Psoas muscle (tissue), 8 donors: ENCODE results near the gene PDZD2. TPM values are rescaled to one million over a fixed set of nuclear protein-coding genes. Genes with fewer than 3 reads are reported as not detected.

ENCODE experiments used
- ATAC-seq, 4 donors: fragments of 200-7000 bp; cut with Tn5 transposase; one replicate each; pipeline ENCODE4 v1.9.1; 2020; ENCODE audit warnings: moderate library complexity in 3 of 4, mild to moderate bottlenecking in 2 of 4
- DNase-seq, 2 donors: peaks; one replicate each; pipeline ENCODE4 v3.0.0-alpha.2; 2020
- H3K27ac ChIP-seq: fragments of 200-600 bp; one replicate; pipeline ENCODE4 v1.8.0; 2022
- H3K27me3 ChIP-seq, 3 donors: fragments of 200-600 bp in 1 of 3; one replicate each; pipeline versions ENCODE4 v1.6.1 to v1.8.0; 2013 to 2022; ENCODE audit warnings: low read length in 2 of 3, mild to moderate bottlenecking in 2 of 3, moderate library complexity in 1 of 3; ENCODE audit not compliant: insufficient read depth in 3 of 3
- H3K36me3 ChIP-seq, 2 donors: fragments of 200-600 bp in 1 of 2; one replicate each; pipeline versions ENCODE4 v1.6.1 to v1.8.0; 2013 to 2022; ENCODE audit warnings: low read depth in 1 of 2, mild to moderate bottlenecking in 1 of 2, moderate library complexity in 1 of 2; ENCODE audit not compliant: insufficient read depth in 1 of 2
- H3K4me1 ChIP-seq: fragments of 200-600 bp; one replicate; pipeline ENCODE4 v1.8.0; 2022
- H3K4me3 ChIP-seq: fragments of 200-600 bp; one replicate; pipeline ENCODE4 v1.8.0; 2022; ENCODE audit warnings: mild to moderate bottlenecking
- H3K9me3 ChIP-seq: fragments of 200-600 bp; one replicate; pipeline ENCODE4 v1.8.0; 2022
- CTCF ChIP-seq: fragments of 200-600 bp; IDR thresholded peaks from one replicate; pipeline ENCODE4 v1.8.0; 2022; ENCODE audit warnings: antibody characterized with exemption
- WGBS, 3 donors: extraction: QIAGEN DNeasy Blood & Tissue Kit; methylation state at CpG; one replicate each; pipeline versions ENCODE4 v1.1.6 to v1.1.7; 2013; 5-methylcytosine and 5-hydroxymethylcytosine counted together
- intact Hi-C, 2 donors: fragments of 100-400 bp; cut with DNase I; formaldehyde crosslinking; loops; one replicate each; pipeline versions ENCODE4 v1.11.0 to v1.14.2; 2022
- polyA plus RNA-seq, 3 donors: library from polyadenylated mRNA; stranded (reverse); fragments of 200-250 nt; gene quantifications; one replicate each; pipeline ENCODE4 v1.2.3, GENCODE V29; 2013
- total RNA-seq, 4 donors: library from RNA; stranded (reverse); fragmentation: NEBNext Ultra II Directional in 2 of 4; extraction: Animal tissue kit (Norgen Biotek cat#: 25700) in 2 of 4; gene quantifications; one replicate each; pipeline versions ENCODE4 v1.2.1 to v1.2.4, GENCODE V29; 2021 to 2023
- donor health status: healthy with polysubstance abuse.
- donor health status: DM: no; HTN: no; CAD: no; lungs with moderate emphysema.
- donor health status: Bipolar disorder and iron deficiency.
- donor health status: healthy.
- donor health status: DM: yes; HTN: yes; CAD: no.
- donor health status: DM: no; HTN: no; CAD: no.
- donor health status: DM: no; HTN: no; CAD: no.
- donor health status: DM: yes; HTN: yes; CAD: no.

PDZD2 gene
- total and polyA plus RNA-seq, 7 donors: 1.4 to 17.5 (median 4.5) TPM

- DNase-seq (no peak), ATAC-seq (no peak)
- 80 to 88% (median 85%) methylated on average over 2 of the region's 2 CpGs for WGBS, 3 donors
- intact Hi-C loops: no loop called here
- no peaks in the 10 kb centered on the region for H3K27me3 ChIP-seq
- TF ChIP-seq CTCF: no peak
- H3K4me3 ChIP-seq: no peak overlapping the region
- H3K9me3 ChIP-seq: no peaks in the 10 kb centered on the region
- no peaks in the 10 kb centered on the region for H3K4me1 ChIP-seq
- H3K27ac ChIP-seq: no peak overlapping the region
- no peaks in the 10 kb centered on the region for H3K36me3 ChIP-seq
Measured at GRCh38 chr5:31895199-31895820, 256.4 kb downstream of the PDZD2 start.

GRCh38 chr5:31898036-31898632 is 259.2 kb downstream of the PDZD2 start:
- WGBS, 3 donors: 34 to 60% (median 41%) methylated on average over 6 of the region's 6 CpGs
- intact Hi-C loops: no loop called here
- Histone ChIP-seq H3K36me3 (no peaks in the 10 kb centered on the region), H3K4me1 (no peaks in the 10 kb centered on the region), H3K9me3 (no peaks in the 10 kb centered on the region), H3K27me3 (no peaks in the 10 kb centered on the region), H3K27ac (no peak overlapping the region), H3K4me3 (no peak overlapping the region)
- DNase-seq (no peak), ATAC-seq (no peak)
- TF ChIP-seq CTCF: no peak

- no peak for ATAC-seq
- no peaks in the 10 kb centered on the region for H3K4me1 ChIP-seq
- TF ChIP-seq CTCF: no peak
Measured at GRCh38 chr5:31900296-31900865, 261.4 kb downstream of the PDZD2 start.

GRCh38 chr5:31901807-31902530 is 263.0 kb downstream of the PDZD2 start:
- no peak for ATAC-seq
- Histone ChIP-seq H3K4me3 (no peak overlapping the region), H3K36me3 (no peaks in the 10 kb centered on the region), H3K27me3 (no peaks in the 10 kb centered on the region), H3K27ac (no peak overlapping the region), H3K4me1 (no peaks in the 10 kb centered on the region), H3K9me3 (no peaks in the 10 kb centered on the region)
- DNase-seq: no peak
- TF ChIP-seq CTCF: no peak
- intact Hi-C loops: no loop called here
- 76 to 91% (median 79%) methylated on average over 8 of the region's 8 CpGs for WGBS, 3 donors

More at GRCh38 chr5:31900296-31900865, 261.4 kb downstream of the PDZD2 start:
- no peak overlapping the region for H3K27ac ChIP-seq
- DNase-seq: no peak
- WGBS, 3 donors: 83 to 89% (median 87%) methylated on average over 5 of the region's 5 CpGs
- no peak overlapping the region for H3K4me3 ChIP-seq
- no peaks in the 10 kb centered on the region for H3K36me3 ChIP-seq
- H3K27me3 ChIP-seq: no peaks in the 10 kb centered on the region
- H3K9me3 ChIP-seq: no peaks in the 10 kb centered on the region
- intact Hi-C loops: no loop called here
